ENCODE measurements around the gene CADPS2. TPM values are rescaled to one million over a fixed set of nuclear protein-coding genes. Genes with fewer than 3 reads are reported as not detected.

CADPS2 gene
- total and polyA plus RNA-seq, 10 of the 15 experiments (the other 5 are each of a cell fraction or from before 2014, with no cell fraction given): 0.05 to 7.5 (median 0.25) TPM

- Histone ChIP-seq H3K9ac (ENCODE audit: control insufficient read depth, insufficient read depth, low read length) (no peak overlapping the region), H3K4me1 (ENCODE audit: control insufficient read depth, insufficient read depth, low read length) (no peaks in the 10 kb centered on the region), H3K27me3 (replicated peaks in 1 of 2; ENCODE audit: control insufficient read depth in 2 of 2, insufficient read depth in 2 of 2, low read length in 1 of 2) (no peaks in the 10 kb centered on the region), H3K9me3 (replicated peaks; ENCODE audit: control insufficient read depth, insufficient read depth, low read length) (no peaks in the 10 kb centered on the region), H3K4me2 (ENCODE audit: control insufficient read depth, insufficient read depth) (no peak overlapping the region), H3K36me3 (ENCODE audit: control insufficient read depth in 2 of 2, insufficient read depth in 2 of 2, low read length in 1 of 2) (no peaks in the 10 kb centered on the region), H3K4me3 (no peak overlapping the region), H2AFZ (ENCODE audit: control insufficient read depth, low read depth, low read length) (no peak overlapping the region), H3K79me2 (ENCODE audit: control insufficient read depth, insufficient read depth, low read length) (no peaks in the 10 kb centered on the region), H4K20me1 (ENCODE audit: control insufficient read depth, insufficient read depth) (no peaks in the 10 kb centered on the region), H3K27ac (ENCODE audit: control insufficient read depth, insufficient read depth) (no peak overlapping the region)
- intact Hi-C loops (cut with micrococcal nuclease; ENCODE audit: unreplicated experiment) (no loop called here), in situ Hi-C loops (cut with MboI) (no loop called here)
- DNase-seq (ENCODE audit: low read depth, low spot score): no peak
- ATAC-seq: no peak
- TF ChIP-seq CREB1 (IDR thresholded peaks at IDR 0.05; ENCODE audit: low read depth): no peak
- TF ChIP-seq STAT3 (IDR thresholded peaks at IDR 0.05; ENCODE audit: low read depth, low read length): no peak
- no peak for TF ChIP-seq MTA2 (IDR thresholded peaks at IDR 0.05; ENCODE audit: low read depth)
- TF ChIP-seq HCFC1 (IDR thresholded peaks at IDR 0.05; ENCODE audit: low read length): no peak
- TF ChIP-seq TCF7 (IDR thresholded peaks at IDR 0.05; ENCODE audit: borderline replicate concordance): no peak
- no peak for TF ChIP-seq SREBF1 (IDR thresholded peaks at IDR 0.05; ENCODE audit: low read length)
- TF ChIP-seq TBL1XR1 (IDR thresholded peaks at IDR 0.05; ENCODE audit: low read depth, low read length): no peak
- TF ChIP-seq MYC (IDR thresholded peaks at IDR 0.05; ENCODE audit: insufficient read depth, insufficient read length, insufficient replicate concordance, low read length, severe bottlenecking): no peak
- TF ChIP-seq CEBPB (IDR thresholded peaks at IDR 0.05; ENCODE audit: borderline replicate concordance in 1 of 2, low read depth in 2 of 2, low read length in 2 of 2): no peak
- TF ChIP-seq SMARCA5 (IDR thresholded peaks at IDR 0.05): no peak
- no peak for TF ChIP-seq YBX1 (IDR thresholded peaks at IDR 0.05)
- no peak for TF ChIP-seq ZNF687 (IDR thresholded peaks at IDR 0.05)
- no peak for TF ChIP-seq MYB (IDR thresholded peaks at IDR 0.05; ENCODE audit: borderline replicate concordance, low read depth, low read length)
- no peak for TF ChIP-seq RELA (IDR thresholded peaks at IDR 0.05; ENCODE audit: borderline replicate concordance, partially characterized antibody)
- no TSS peak for BruUV-seq (replicated peaks)
- ChIA-PET SMC1A (ENCODE audit: uncharacterized antibody, unreplicated experiment) (no interaction called here), RAD21 (ENCODE audit: unreplicated experiment) (interaction anchor here (1.2 kb wide), 1 partner anchor 64 kb away, joined by 3 read pairs; no protein-coding TSS in a partner anchor), POLR2A (interaction anchor here (0.6 kb wide), 1 partner anchor 28 kb away, joined by 4 read pairs; no protein-coding TSS in a partner anchor), CTCF (no interaction called here)
- no peak for FAIRE-seq
These were observed 18.7 kb downstream of the CADPS2 start for GRCh38 chr7:122867471-122867980.
